Lower leg skin (tissue), 3 donors: ENCODE measurements around the gene CLEC7A.

Experiments used
- POLR2A ChIP-seq, 2 donors: fragments of 450-650 bp; IDR thresholded peaks; one replicate each; pipeline ENCODE4 v1.6.1; 2016 to 2017; ENCODE audit warnings: antibody characterized with exemption in 2 of 2, mild to moderate bottlenecking in 1 of 2, moderate library complexity in 1 of 2
- TF ChIP-seq, protein P1 (sequence below), 3 donors: fragments of 450-650 bp; IDR thresholded peaks; one replicate each; pipeline ENCODE4 v1.5.1; 2016; ENCODE audit warnings: antibody characterized with exemption in 3 of 3, mild to moderate bottlenecking in 3 of 3, moderate library complexity in 2 of 3

DNA sequence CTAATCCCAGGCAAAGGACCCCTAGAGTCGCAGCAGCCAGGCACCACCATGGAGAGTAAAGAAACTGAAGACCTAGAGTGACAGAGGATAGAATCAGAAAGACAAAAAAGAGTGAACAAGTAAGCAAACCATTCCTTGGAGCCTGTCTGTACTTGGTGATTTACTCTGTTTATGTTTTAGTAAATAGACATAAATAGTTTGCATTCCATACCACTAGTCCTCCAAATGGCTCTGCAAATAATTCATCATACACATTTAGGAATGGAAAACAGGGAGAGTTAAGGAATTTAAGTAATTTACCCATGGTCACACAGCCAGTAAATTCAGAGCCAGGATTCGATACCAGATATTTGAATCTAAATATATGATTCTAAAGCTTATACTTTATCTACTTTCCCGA is 39.1 kb upstream of the CLEC7A start:
- TF ChIP-seq, protein P1, sequence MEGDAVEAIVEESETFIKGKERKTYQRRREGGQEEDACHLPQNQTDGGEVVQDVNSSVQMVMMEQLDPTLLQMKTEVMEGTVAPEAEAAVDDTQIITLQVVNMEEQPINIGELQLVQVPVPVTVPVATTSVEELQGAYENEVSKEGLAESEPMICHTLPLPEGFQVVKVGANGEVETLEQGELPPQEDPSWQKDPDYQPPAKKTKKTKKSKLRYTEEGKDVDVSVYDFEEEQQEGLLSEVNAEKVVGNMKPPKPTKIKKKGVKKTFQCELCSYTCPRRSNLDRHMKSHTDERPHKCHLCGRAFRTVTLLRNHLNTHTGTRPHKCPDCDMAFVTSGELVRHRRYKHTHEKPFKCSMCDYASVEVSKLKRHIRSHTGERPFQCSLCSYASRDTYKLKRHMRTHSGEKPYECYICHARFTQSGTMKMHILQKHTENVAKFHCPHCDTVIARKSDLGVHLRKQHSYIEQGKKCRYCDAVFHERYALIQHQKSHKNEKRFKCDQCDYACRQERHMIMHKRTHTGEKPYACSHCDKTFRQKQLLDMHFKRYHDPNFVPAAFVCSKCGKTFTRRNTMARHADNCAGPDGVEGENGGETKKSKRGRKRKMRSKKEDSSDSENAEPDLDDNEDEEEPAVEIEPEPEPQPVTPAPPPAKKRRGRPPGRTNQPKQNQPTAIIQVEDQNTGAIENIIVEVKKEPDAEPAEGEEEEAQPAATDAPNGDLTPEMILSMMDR (IDR thresholded peaks at IDR 0.05): no peak
- no peak for TF ChIP-seq POLR2A (IDR thresholded peaks at IDR 0.05)
